HepG2 (cell line): Measurements from ENCODE around the gene BBS1. TPM values are rescaled to one million over a fixed set of nuclear protein-coding genes. Genes with fewer than 3 reads are reported as not detected.

ENCODE experiments used
- AHR ChIP-seq: IDR thresholded peaks from 2 replicates; pipeline ENCODE4 v1.6.1; 2018; ENCODE audit warnings: missing genetic modification reagents, missing compliant biosample characterization
- ATF7-NPFF ChIP-seq: sonication (generic); formaldehyde crosslinking; IDR thresholded peaks from 2 replicates; pipeline ENCODE4 v1.8.1; 2023; ENCODE audit warnings: mild to moderate bottlenecking, low read depth, missing genetic modification reagents, moderate library complexity
- CBFB ChIP-seq: sonication (generic); formaldehyde crosslinking; IDR thresholded peaks from 2 replicates; pipeline ENCODE4 v1.4.0; 2020; ENCODE audit warnings: missing genetic modification reagents
- CHCHD3 ChIP-seq: sonication (generic); formaldehyde crosslinking; IDR thresholded peaks from 2 replicates; pipeline ENCODE4 v1.8.0; 2022; ENCODE audit warnings: mild to moderate bottlenecking, missing genetic modification reagents, moderate library complexity
- DPF2 ChIP-seq: sonication (generic); formaldehyde crosslinking; IDR thresholded peaks from 2 replicates; pipeline ENCODE4 v1.4.0; 2020; ENCODE audit warnings: mild to moderate bottlenecking, low read depth, missing genetic modification reagents, borderline replicate concordance
- FOXK2 ChIP-seq: fragments of 450-650 bp; IDR thresholded peaks from 2 replicates; pipeline ENCODE4 v1.6.1; 2016
- GFI1 ChIP-seq: sonication (generic); formaldehyde crosslinking; IDR thresholded peaks from 2 replicates; pipeline ENCODE4 v1.5.0; 2020; ENCODE audit warnings: missing genetic modification reagents, mild to moderate bottlenecking, borderline replicate concordance
- HNF4G ChIP-seq, 2 experiments: sonication (generic) in 1 of 2; formaldehyde crosslinking in 1 of 2; IDR thresholded peaks; 2 replicates each; pipeline versions ENCODE4 v1.4.0 to v1.6.1; 2011 to 2020; ENCODE audit warnings: borderline replicate concordance in 2 of 2, low read depth in 2 of 2, mild to moderate bottlenecking in 2 of 2, low read length in 1 of 2, missing genetic modification reagents in 1 of 2, moderate library complexity in 1 of 2
- KLF16 ChIP-seq, 2 experiments: sonication (generic) in 1 of 2; formaldehyde crosslinking in 1 of 2; IDR thresholded peaks; 2 replicates each; pipeline versions ENCODE4 v1.6.1 to v1.8.0; 2016 to 2023; ENCODE audit warnings: missing genetic modification reagents in 2 of 2, missing compliant biosample characterization in 1 of 2
- MED8 ChIP-seq: sonication (generic); formaldehyde crosslinking; IDR thresholded peaks from 2 replicates; pipeline ENCODE4 v1.8.1; 2023; ENCODE audit warnings: mild to moderate bottlenecking, missing genetic modification reagents; ENCODE audit not compliant: insufficient replicate concordance
- MTA1 ChIP-seq: sonication (generic); formaldehyde crosslinking; IDR thresholded peaks from 2 replicates; pipeline ENCODE4 v1.4.0; 2020; ENCODE audit warnings: missing genetic modification reagents, mild to moderate bottlenecking, borderline replicate concordance
- PHF5A ChIP-seq: IDR thresholded peaks from one replicate; pipeline ENCODE4 v1.6.1; 2018; ENCODE audit warnings: low read depth, missing genetic modification reagents; ENCODE audit not compliant: unreplicated experiment
- RARA ChIP-seq: IDR thresholded peaks from 2 replicates; pipeline ENCODE4 v1.6.1; 2016; ENCODE audit warnings: missing genetic modification reagents, missing compliant biosample characterization
- RBM39 ChIP-seq: fragments of 200-400 bp; formaldehyde crosslinking; IDR thresholded peaks from one replicate; pipeline ENCODE4 v1.6.1; 2018; ENCODE audit warnings: antibody characterized with exemption, mild to moderate bottlenecking, low read depth, low read length; ENCODE audit not compliant: poor library complexity, severe bottlenecking
- ZBTB42 ChIP-seq: sonication (generic); formaldehyde crosslinking; IDR thresholded peaks from 2 replicates; pipeline ENCODE4 v1.5.0; 2020; ENCODE audit warnings: mild to moderate bottlenecking, missing genetic modification reagents
- ZFP36 ChIP-seq: fragments of 150-350 bp; IDR thresholded peaks from 2 replicates; pipeline ENCODE4 v1.6.1; 2018; ENCODE audit warnings: borderline replicate concordance, low read length, low read depth; ENCODE audit not compliant: partially characterized antibody
- ZFX ChIP-seq: sonication (generic); formaldehyde crosslinking; IDR thresholded peaks from 2 replicates; pipeline ENCODE4 v1.4.0; 2020; ENCODE audit warnings: mild to moderate bottlenecking, low read depth, missing genetic modification reagents, moderate library complexity
- ZNF3 ChIP-seq: IDR thresholded peaks from 2 replicates; pipeline ENCODE4 v1.7.0; 2017; ENCODE audit warnings: inconsistent platforms
- ZNF431 ChIP-seq: sonication (generic); formaldehyde crosslinking; IDR thresholded peaks from 2 replicates; pipeline ENCODE4 v1.9.0; 2022; ENCODE audit warnings: missing genetic modification reagents, low read depth, mild to moderate bottlenecking, borderline replicate concordance
- ZNF510 ChIP-seq: sonication (generic); formaldehyde crosslinking; IDR thresholded peaks from 2 replicates; pipeline ENCODE4 v1.4.0; 2020; ENCODE audit warnings: low read depth, mild to moderate bottlenecking, missing genetic modification reagents
- ZNF557 ChIP-seq: sonication (generic); formaldehyde crosslinking; IDR thresholded peaks from 2 replicates; pipeline ENCODE4 v1.4.0; 2020; ENCODE audit warnings: missing genetic modification reagents
- ZNF672 ChIP-seq: sonication (generic); formaldehyde crosslinking; IDR thresholded peaks from 2 replicates; pipeline ENCODE4 v1.8.1; 2022; ENCODE audit warnings: missing genetic modification reagents
- ZNF800 ChIP-seq: sonication (generic); formaldehyde crosslinking; IDR thresholded peaks from 2 replicates; pipeline ENCODE4 v1.4.0; 2020; ENCODE audit warnings: missing genetic modification reagents
- polyA plus RNA-seq, 8 experiments: library from polyadenylated mRNA; depleted of rRNA in 3 of 8; stranded (reverse) in 7 of 8; unstranded in 1 of 8; fragments of >200 nt; fragmentation: Illumina TruSeq in 4 of 8; extraction: Trizol in 4 of 8; gene quantifications; 2 replicates each; pipeline versions ENCODE4 v1.2.1 to v1.2.3, GENCODE V29; 2011 to 2016; ENCODE audit warnings: low read depth in 4 of 8, missing spikeins in 1 of 8, mixed read lengths in 1 of 8; ENCODE audit not compliant: insufficient read depth in 1 of 8
- total RNA-seq, 5 experiments: library from RNA; depleted of rRNA; stranded (reverse); fragments of >200 nt; fragmentation: Illumina TruSeq; extraction: Trizol; gene quantifications; 2 replicates each; pipeline ENCODE4 v1.2.3, GENCODE V29; 2016; ENCODE audit warnings: low read depth in 1 of 5
- TF ChIP-seq, protein P1 (sequence below): IDR thresholded peaks from 2 replicates; pipeline ENCODE4 v1.6.1; 2016; ENCODE audit warnings: missing biosample characterization, missing genetic modification reagents, low read depth
- TF ChIP-seq, protein P2 (sequence below): IDR thresholded peaks from 2 replicates; pipeline ENCODE4 v1.6.1; 2016; ENCODE audit warnings: missing compliant biosample characterization, missing genetic modification reagents, borderline replicate concordance
- TF ChIP-seq, protein P3 (sequence below): sonication (generic); formaldehyde crosslinking; IDR thresholded peaks from 2 replicates; pipeline ENCODE4 v1.4.0; 2020; ENCODE audit warnings: missing genetic modification reagents, low read depth, mild to moderate bottlenecking, borderline replicate concordance

The BBS1 gene
- total and polyA plus RNA-seq, 2 of the 13 experiments (the other 11 are each of a cell fraction or from before 2014, with no cell fraction given): 11.7 to 14.1 TPM

- TF ChIP-seq MTA1 (peak; percentile 28; the same call in 1 of the 2 replicates), ZNF800 (no peak), KLF16 (CRISPR knock-in tag; IDR thresholded peaks at IDR 0.05) (no peak), MED8 (CRISPR knock-in tag) (no peak), ATF7-NPFF (CRISPR knock-in tag) (no peak), CHCHD3 (CRISPR knock-in tag) (no peak), ZNF431 (CRISPR knock-in tag) (no peak), ZNF3 (CRISPR knock-in tag) (no peak), ZNF672 (CRISPR knock-in tag) (no peak), ZNF557 (CRISPR knock-in tag) (no peak), GFI1 (no peak), HNF4G (IDR thresholded peaks at IDR 0.05; ENCODE audit: borderline replicate concordance, low read depth, low read length) (no peak), HNF4G (CRISPR knock-in tag; IDR thresholded peaks at IDR 0.05; ENCODE audit: borderline replicate concordance, low read depth) (no peak), ZFP36 (no peak), PHF5A (CRISPR knock-in tag) (no peak), RBM39 (no peak), AHR (CRISPR knock-in tag) (no peak), ZNF510 (CRISPR knock-in tag) (no peak), CBFB (no peak), ZFX (CRISPR knock-in tag) (peak; percentile 22; the same call in 1 of the 2 replicates), ZBTB42 (CRISPR knock-in tag) (no peak), DPF2 (no peak), RARA (CRISPR knock-in tag) (no peak), FOXK2 (no peak)
- TF ChIP-seq, protein P1, sequence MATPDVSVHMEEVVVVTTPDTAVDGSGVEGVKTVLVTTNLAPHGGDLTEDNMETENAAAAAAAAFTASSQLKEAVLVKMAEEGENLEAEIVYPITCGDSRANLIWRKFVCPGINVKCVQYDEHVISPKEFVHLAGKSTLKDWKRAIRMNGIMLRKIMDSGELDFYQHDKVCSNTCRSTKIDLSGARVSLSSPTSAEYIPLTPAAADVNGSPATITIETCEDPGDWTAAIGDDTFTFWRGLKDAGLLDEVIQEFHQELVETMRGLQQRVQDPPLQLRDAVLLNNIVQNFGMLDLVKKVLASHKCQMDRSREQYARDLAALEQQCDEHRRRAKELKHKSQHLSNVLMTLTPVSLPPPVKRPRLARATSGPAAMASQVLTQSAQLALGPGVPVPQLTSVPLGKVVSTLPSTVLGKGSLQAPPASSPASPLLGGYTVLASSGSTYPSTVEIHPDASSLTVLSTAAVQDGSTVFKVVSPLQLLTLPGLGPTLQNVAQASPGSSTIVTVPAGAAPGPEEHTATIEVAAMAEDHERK (CRISPR knock-in tag): no peak
- TF ChIP-seq, protein P2, sequence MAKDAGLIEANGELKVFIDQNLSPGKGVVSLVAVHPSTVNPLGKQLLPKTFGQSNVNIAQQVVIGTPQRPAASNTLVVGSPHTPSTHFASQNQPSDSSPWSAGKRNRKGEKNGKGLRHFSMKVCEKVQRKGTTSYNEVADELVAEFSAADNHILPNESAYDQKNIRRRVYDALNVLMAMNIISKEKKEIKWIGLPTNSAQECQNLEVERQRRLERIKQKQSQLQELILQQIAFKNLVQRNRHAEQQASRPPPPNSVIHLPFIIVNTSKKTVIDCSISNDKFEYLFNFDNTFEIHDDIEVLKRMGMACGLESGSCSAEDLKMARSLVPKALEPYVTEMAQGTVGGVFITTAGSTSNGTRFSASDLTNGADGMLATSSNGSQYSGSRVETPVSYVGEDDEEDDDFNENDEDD (CRISPR knock-in tag): peak; percentile 30; the same call in 1 of the 2 replicates
- TF ChIP-seq, protein P3, sequence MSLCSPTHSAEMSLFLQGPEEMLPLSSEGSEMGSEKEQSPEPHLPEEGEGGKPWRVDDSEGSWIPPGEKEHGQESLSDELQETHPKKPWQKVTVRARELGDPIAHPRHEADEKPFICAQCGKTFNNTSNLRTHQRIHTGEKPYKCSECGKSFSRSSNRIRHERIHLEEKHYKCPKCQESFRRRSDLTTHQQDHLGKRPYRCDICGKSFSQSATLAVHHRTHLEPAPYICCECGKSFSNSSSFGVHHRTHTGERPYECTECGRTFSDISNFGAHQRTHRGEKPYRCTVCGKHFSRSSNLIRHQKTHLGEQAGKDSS: no peak
These were observed 68.7 kb downstream of the BBS1 start (continued) for GRCh38 chr11:66579017-66579606.
